Vagina (tissue), 2 donors: ENCODE data around the gene KRTAP10-12. TPM values are rescaled to one million over a fixed set of nuclear protein-coding genes. Genes with fewer than 3 reads are reported as not detected.

Experiments
- DNase-seq, 2 donors: peaks; one replicate each; pipeline ENCODE4 v3.0.0-alpha.2; 2017; ENCODE audit errors: extremely low spot score in 2 of 2
- H3K27ac ChIP-seq: fragments of 200-600 bp; sonication (generic); one replicate; pipeline ENCODE4 v1.5.1; 2019
- H3K27me3 ChIP-seq: fragments of 200-600 bp; sonication (generic); one replicate; pipeline ENCODE4 v1.5.1; 2019
- H3K36me3 ChIP-seq, 2 donors: fragments of 200-600 bp; sonication (generic); one replicate each; pipeline ENCODE4 v1.5.1; 2017 to 2019
- H3K4me1 ChIP-seq: fragments of 200-600 bp; sonication (generic); one replicate; pipeline ENCODE4 v1.5.1; 2019
- H3K4me3 ChIP-seq, 2 donors: fragments of 200-600 bp; sonication (generic); 1 replicate in 1 of 2; 2 replicates in 1 of 2; pipeline ENCODE4 v1.5.1; 2016 to 2019
- H3K9me3 ChIP-seq: fragments of 200-600 bp; sonication (generic); one replicate; pipeline ENCODE4 v1.5.1; 2019
- CTCF ChIP-seq, 3 experiments: fragments of 450-650 bp in 2 of 3; fragments of 200-600 bp in 1 of 3; sonication (generic) in 1 of 3; IDR thresholded peaks; one replicate each; pipeline ENCODE4 v1.5.1; 2017 to 2019; ENCODE audit warnings: antibody characterized with exemption in 3 of 3, mild to moderate bottlenecking in 2 of 3, moderate library complexity in 2 of 3
- POLR2A ChIP-seq, 2 donors: fragments of 450-650 bp; IDR thresholded peaks; one replicate each; pipeline ENCODE4 v1.6.1; 2017; ENCODE audit warnings: antibody characterized with exemption in 2 of 2, mild to moderate bottlenecking in 2 of 2, moderate library complexity in 2 of 2
- POLR2AphosphoS5 ChIP-seq, 2 donors: sonication (generic); formaldehyde crosslinking; IDR thresholded peaks; one replicate each; pipeline ENCODE4 v1.9.0; 2017; ENCODE audit warnings: antibody characterized with exemption in 2 of 2, mild to moderate bottlenecking in 2 of 2, low read depth in 1 of 2; ENCODE audit not compliant: insufficient read depth in 1 of 2
- intact Hi-C: fragments of 100-400 bp; cut with DNase I; formaldehyde crosslinking; loops from one replicate; pipeline ENCODE4 v1.15.1; 2023
- total RNA-seq: library from RNA; depleted of rRNA; stranded (reverse); fragments of >200 nt; gene quantifications from one replicate; pipeline ENCODE4 v1.2.3, GENCODE V29; 2016

Gene KRTAP10-12
- total RNA-seq, 1 donor from 2014 or later: not detected

- intact Hi-C loops: no loop called here
- Histone ChIP-seq H3K27ac (no peak overlapping the region), H3K4me3 (no peak overlapping the region), H3K9me3 (no peaks in the 10 kb centered on the region), H3K4me1 (peaks cover 3% of the 10 kb centered on the region), H3K27me3 (no peaks in the 10 kb centered on the region), H3K36me3 (no peaks in the 10 kb centered on the region)
- TF ChIP-seq CTCF (IDR thresholded peaks at IDR 0.05): no peak
- TF ChIP-seq POLR2A (IDR thresholded peaks at IDR 0.05): no peak
- no peak for TF ChIP-seq POLR2AphosphoS5 (IDR thresholded peaks at IDR 0.05; ENCODE audit: insufficient read depth in 1 of 2, low read depth in 1 of 2)
- no peak for DNase-seq
These were observed 31.7 kb downstream of the KRTAP10-12 start for GRCh38 chr21:44728716-44729115.

- H3K27ac ChIP-seq: no peak overlapping the region
- H3K9me3 ChIP-seq: no peaks in the 10 kb centered on the region
- no peaks in the 10 kb centered on the region for H3K4me1 ChIP-seq
- H3K36me3 ChIP-seq: no peaks in the 10 kb centered on the region
- H3K4me3 ChIP-seq: no peak overlapping the region
- no peak for TF ChIP-seq POLR2AphosphoS5 (IDR thresholded peaks at IDR 0.05; ENCODE audit: insufficient read depth in 1 of 2, low read depth in 1 of 2)
- no peak for TF ChIP-seq CTCF (IDR thresholded peaks at IDR 0.05)
- no peak for TF ChIP-seq POLR2A (IDR thresholded peaks at IDR 0.05)
- intact Hi-C loops: no loop called here
- no peaks in the 10 kb centered on the region for H3K27me3 ChIP-seq
- no peak for DNase-seq
These were observed 32.5 kb downstream of the KRTAP10-12 start for GRCh38 chr21:44729336-44730027.

GRCh38 chr21:44730028-44730395, 33.0 kb downstream of the KRTAP10-12 start:
- intact Hi-C loops: no loop called here
- Histone ChIP-seq H3K27me3 (no peaks in the 10 kb centered on the region), H3K36me3 (no peaks in the 10 kb centered on the region)

GRCh38 chr21:44730951-44731579, 34.1 kb downstream of the KRTAP10-12 start:
- no peak overlapping the region for H3K4me3 ChIP-seq
- H3K9me3 ChIP-seq: no peaks in the 10 kb centered on the region
- no peaks in the 10 kb centered on the region for H3K36me3 ChIP-seq
- no peak overlapping the region for H3K27ac ChIP-seq
- no peak for DNase-seq
- no peaks in the 10 kb centered on the region for H3K4me1 ChIP-seq
- TF ChIP-seq CTCF (IDR thresholded peaks at IDR 0.05) (no peak), POLR2AphosphoS5 (IDR thresholded peaks at IDR 0.05; ENCODE audit: insufficient read depth in 1 of 2, low read depth in 1 of 2) (no peak), POLR2A (IDR thresholded peaks at IDR 0.05) (no peak)
- H3K27me3 ChIP-seq: no peaks in the 10 kb centered on the region
- intact Hi-C loops: no loop called here

More at GRCh38 chr21:44730028-44730395, 33.0 kb downstream of the KRTAP10-12 start:
- no peak for TF ChIP-seq POLR2A (IDR thresholded peaks at IDR 0.05)
- no peak for TF ChIP-seq CTCF (IDR thresholded peaks at IDR 0.05)
- TF ChIP-seq POLR2AphosphoS5 (IDR thresholded peaks at IDR 0.05; ENCODE audit: insufficient read depth in 1 of 2, low read depth in 1 of 2): no peak
- DNase-seq: no peak
- no peak overlapping the region for H3K27ac ChIP-seq
- H3K4me3 ChIP-seq: no peak overlapping the region
- no peaks in the 10 kb centered on the region for H3K4me1 ChIP-seq
- H3K9me3 ChIP-seq: no peaks in the 10 kb centered on the region

- no peak for DNase-seq
- Histone ChIP-seq H3K4me3 (no peak overlapping the region), H3K36me3 (no peaks in the 10 kb centered on the region), H3K4me1 (no peaks in the 10 kb centered on the region), H3K27me3 (no peaks in the 10 kb centered on the region), H3K27ac (no peak overlapping the region), H3K9me3 (peaks cover 1% of the 10 kb centered on the region)
- intact Hi-C loops: no loop called here
- TF ChIP-seq CTCF (IDR thresholded peaks at IDR 0.05) (no peak), POLR2AphosphoS5 (IDR thresholded peaks at IDR 0.05; ENCODE audit: insufficient read depth in 1 of 2, low read depth in 1 of 2) (no peak), POLR2A (IDR thresholded peaks at IDR 0.05) (no peak)
These were observed 35.3 kb downstream of the KRTAP10-12 start for GRCh38 chr21:44732263-44732662.
